ENCODE results near the gene MLLT1. TPM values are rescaled to one million over a fixed set of nuclear protein-coding genes. Genes with fewer than 3 reads are reported as not detected.

The MLLT1 gene
- total and polyA plus RNA-seq, 2 of the 8 experiments (the other 6 are each of a cell fraction or from before 2014, with no cell fraction given): 18.8 to 45.1 TPM

- DNase-seq (ENCODE audit: low read depth in 1 of 2, low spot score in 2 of 2): no peak
- H2BK5ac ChIP-seq (ENCODE audit: low read depth, low read length): no peak overlapping the region
- no peak overlapping the region for H3K18ac ChIP-seq (ENCODE audit: extremely low read depth, low read length)
- peaks cover 6 to 10% of the 10 kb centered on the region in 2 experiments; a peak in 2 of 4 replicates for H3K9me3 ChIP-seq (ENCODE audit: insufficient read depth in 2 of 2, low read depth in 1 of 2, low read length in 1 of 2)
- H3K23me2 ChIP-seq (ENCODE audit: low read depth, low read length): no peaks in the 10 kb centered on the region
- no peak overlapping the region for H3K9ac ChIP-seq (replicated peaks in 1 of 4; ENCODE audit: extremely low read depth in 1 of 4, low read depth in 3 of 4, low read length in 3 of 4)
- no peak overlapping the region for H4K5ac ChIP-seq (ENCODE audit: insufficient read length, low read depth, low read length)
- H3K79me2 ChIP-seq (ENCODE audit: control insufficient read depth in 1 of 2, insufficient read depth in 2 of 2, low read length in 2 of 2): no peaks in the 10 kb centered on the region
- H3K56ac ChIP-seq (replicated peaks; ENCODE audit: insufficient read length, low read depth, low read length): no peak overlapping the region
- no peaks in the 10 kb centered on the region for H3K79me1 ChIP-seq (ENCODE audit: low read depth, low read length)
- no peaks in the 10 kb centered on the region for H4K20me1 ChIP-seq (replicated peaks in 1 of 2; ENCODE audit: control insufficient read depth in 1 of 2, insufficient read depth in 2 of 2, low read length in 2 of 2)
- H3K27me3 ChIP-seq (replicated peaks in 1 of 4; ENCODE audit: control insufficient read depth in 3 of 4, extremely low read depth in 1 of 4, insufficient read depth in 3 of 4, low read length in 3 of 4): no peaks in the 10 kb centered on the region
- no peak overlapping the region for H2BK15ac ChIP-seq (ENCODE audit: low read length)
- no peak overlapping the region for H2BK20ac ChIP-seq (ENCODE audit: low read length)
- H3K4ac ChIP-seq (replicated peaks; ENCODE audit: insufficient read length, low read depth, low read length): no peak overlapping the region
- no peak overlapping the region for H2BK120ac ChIP-seq (replicated peaks; ENCODE audit: low read depth, low read length)
- H3K23ac ChIP-seq (ENCODE audit: insufficient read length): no peak overlapping the region
- H3K4me2 ChIP-seq (ENCODE audit: insufficient read depth in 1 of 2, low read depth in 2 of 2, low read length in 2 of 2): no peak overlapping the region
- no peak overlapping the region for H4K8ac ChIP-seq (ENCODE audit: extremely low read depth, insufficient read depth, low read length)
- no peaks in the 10 kb centered on the region for H3K36me3 ChIP-seq (ENCODE audit: control insufficient read depth in 2 of 4, insufficient read depth in 4 of 4, low read length in 3 of 4)
- no peak overlapping the region for H2BK12ac ChIP-seq (ENCODE audit: low read depth, low read length)
- H3K27ac ChIP-seq (ENCODE audit: low read depth, low read length): no peak overlapping the region
- H2AFZ ChIP-seq (ENCODE audit: low read length): no peak overlapping the region
- WGBS, 2 experiments (ENCODE audit: extremely low coverage in 1 of 2, insufficient coverage in 1 of 2, insufficient read length in 1 of 2, insufficient replicate concordance in 2 of 2, low coverage in 1 of 2, low lambda C conversion rate in 2 of 2, missing lambda C conversion rate in 1 of 2): 82% methylated on average over 4 of the region's 4 CpGs; no CpG with 5 or more reads in 1 of the 2 experiments
- no peak overlapping the region for H4K91ac ChIP-seq (replicated peaks; ENCODE audit: insufficient read length, low read length)
- ChIA-PET POLR2A (ENCODE audit: partially characterized antibody) (no interaction called here), CTCF (ENCODE audit: partially characterized antibody) (no interaction called here)
- H2AK5ac ChIP-seq (ENCODE audit: low read depth, low read length): no peak overlapping the region
- no peak for FAIRE-seq
- H3K14ac ChIP-seq (ENCODE audit: insufficient read length): no peak overlapping the region
- no peak overlapping the region for H3K4me3 ChIP-seq (ENCODE audit: extremely low read depth in 1 of 4, insufficient read depth in 2 of 4, low read depth in 3 of 4, low read length in 4 of 4)
- H3K4me1 ChIP-seq (replicated peaks in 1 of 4; ENCODE audit: control insufficient read depth in 3 of 4, insufficient read depth in 4 of 4, low read length in 3 of 4): no peaks in the 10 kb centered on the region
- TF ChIP-seq RBBP5 (IDR thresholded peaks at IDR 0.05; ENCODE audit: borderline replicate concordance, low read depth, low read length) (no peak), CTBP2 (IDR thresholded peaks at IDR 0.05; ENCODE audit: borderline replicate concordance, insufficient read depth, insufficient read length, low read length) (no peak), E2F6 (IDR thresholded peaks at IDR 0.05) (no peak), SIX5 (IDR thresholded peaks at IDR 0.05; ENCODE audit: low read depth, low read length) (no peak), TEAD4 (IDR thresholded peaks at IDR 0.05; ENCODE audit: low read depth, low read length) (no peak), ATF3 (IDR thresholded peaks at IDR 0.05; ENCODE audit: insufficient read depth, low read depth, low read length) (no peak), JUND (IDR thresholded peaks at IDR 0.05; ENCODE audit: low read length) (no peak), HDAC2 (IDR thresholded peaks at IDR 0.05; ENCODE audit: borderline replicate concordance in 1 of 2, low read depth in 2 of 2, low read length in 2 of 2) (no peak), PHF8 (conservative IDR thresholded peaks at IDR 0.05; ENCODE audit: low read depth, low read length) (no peak), NRF1 (IDR thresholded peaks at IDR 0.05; ENCODE audit: low read depth, low read length) (no peak), EZH2 (IDR thresholded peaks at IDR 0.05; ENCODE audit: low read depth, low read length, severe bottlenecking) (no peak), KDM5A (IDR thresholded peaks at IDR 0.05; ENCODE audit: low read length) (no peak), TAF1 (IDR thresholded peaks at IDR 0.05; ENCODE audit: low read depth, low read length) (no peak)
These were observed 45.8 kb upstream of the MLLT1 start for GRCh38 chr19:6325614-6326013.
